Left hindlimb (tissue), 1 donor: ENCODE data around the gene WWC1.

Source experiments
- DNase-seq: peaks from one replicate; pipeline ENCODE4 v3.0.0-alpha.2; 2018

WWC1 gene

DNA sequence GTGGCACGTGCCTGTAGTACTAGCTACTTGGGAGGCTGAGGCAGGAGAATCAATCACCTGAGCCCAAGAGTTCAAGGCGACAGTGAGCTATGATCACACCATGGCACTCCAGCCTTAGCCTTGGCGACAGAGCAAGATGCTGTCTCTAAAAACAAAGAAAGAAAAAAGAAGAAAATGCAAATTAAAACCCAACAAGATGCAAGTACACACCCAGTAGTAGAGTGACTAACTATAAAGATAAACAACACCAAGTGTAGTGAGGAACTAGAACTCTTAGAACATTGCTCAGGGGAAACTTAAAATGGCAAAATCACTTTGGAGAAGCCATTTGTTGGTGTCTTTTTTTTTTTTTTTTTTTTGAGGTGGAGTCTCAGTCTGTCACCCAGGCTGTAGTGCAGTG, 160.1 kb downstream of the WWC1 start:
- DNase-seq, result no peak

- DNase-seq, result no peak
Observed at GRCh38 chr5:168455201-168455600, 163.8 kb downstream of the WWC1 start.

DNA sequence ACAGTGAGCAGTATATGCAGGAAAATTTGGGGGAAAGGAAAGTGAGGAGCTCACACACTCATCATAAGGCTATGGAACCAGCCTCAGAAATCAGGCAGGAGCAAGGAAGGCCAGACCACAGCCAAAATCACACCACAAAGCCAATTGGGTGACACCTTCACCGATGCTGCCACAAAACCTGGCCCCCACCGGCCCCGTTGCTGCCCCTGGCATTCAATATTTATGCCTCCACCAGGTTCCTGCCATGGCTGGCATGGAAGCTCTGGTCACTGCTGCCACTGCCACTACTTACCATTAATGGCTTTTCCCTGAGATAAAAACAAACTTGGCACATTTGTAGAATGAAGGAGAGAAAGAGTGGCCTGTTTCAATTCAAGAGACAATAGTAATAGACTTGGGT, 166.1 kb downstream of the WWC1 start:
- DNase-seq, result no peak

DNA sequence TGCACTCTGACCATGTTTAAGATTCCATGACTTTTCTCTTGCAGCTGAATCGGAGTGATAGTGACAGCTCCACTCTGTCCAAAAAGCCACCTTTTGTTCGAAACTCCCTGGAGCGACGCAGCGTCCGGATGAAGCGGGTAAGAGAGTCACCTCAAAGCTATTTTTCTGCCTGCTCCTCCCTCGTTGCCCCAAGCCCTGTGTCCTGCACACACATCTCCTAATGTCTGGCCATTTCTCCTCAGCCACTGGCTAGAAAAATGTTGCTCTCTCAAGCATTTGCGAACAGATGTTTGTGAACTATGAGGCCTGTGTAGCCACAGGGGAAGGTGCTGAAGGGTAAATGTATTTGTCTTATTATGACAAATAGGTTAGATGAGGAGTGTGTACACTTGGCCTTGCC, 169.2 kb downstream of the WWC1 start:
- DNase-seq, result no peak

- DNase-seq, result no peak
Observed at GRCh38 chr5:168463081-168463480, 171.6 kb downstream of the WWC1 start.

DNA sequence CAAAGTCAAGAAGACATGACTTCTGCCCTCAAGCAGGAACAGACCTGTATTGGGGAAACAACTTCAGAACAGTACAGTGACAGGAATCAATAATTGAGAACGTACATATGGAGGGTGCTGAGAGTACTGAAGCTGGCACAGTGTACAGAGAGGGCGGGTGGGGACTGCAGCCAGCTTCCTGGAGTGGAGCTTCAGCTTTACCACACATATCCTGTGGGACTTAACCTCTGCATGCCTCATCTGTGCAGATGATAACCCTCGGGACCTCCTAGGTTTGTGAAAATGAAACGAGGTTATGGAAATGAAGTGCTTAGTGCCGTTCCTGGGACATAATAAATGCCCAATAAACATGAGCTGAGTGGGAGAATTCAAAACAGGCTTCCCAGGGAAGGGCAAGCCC, 172.8 kb downstream of the WWC1 start:
- DNase-seq, result no peak

GRCh38 chr5:168464641-168465040, 173.2 kb downstream of the WWC1 start:
- no peak for DNase-seq

GRCh38 chr5:168467755-168468330, 176.4 kb downstream of the WWC1 start:
- DNase-seq, result no peak

GRCh38 chr5:168468836-168469235, 177.4 kb downstream of the WWC1 start:
- no peak for DNase-seq

DNA sequence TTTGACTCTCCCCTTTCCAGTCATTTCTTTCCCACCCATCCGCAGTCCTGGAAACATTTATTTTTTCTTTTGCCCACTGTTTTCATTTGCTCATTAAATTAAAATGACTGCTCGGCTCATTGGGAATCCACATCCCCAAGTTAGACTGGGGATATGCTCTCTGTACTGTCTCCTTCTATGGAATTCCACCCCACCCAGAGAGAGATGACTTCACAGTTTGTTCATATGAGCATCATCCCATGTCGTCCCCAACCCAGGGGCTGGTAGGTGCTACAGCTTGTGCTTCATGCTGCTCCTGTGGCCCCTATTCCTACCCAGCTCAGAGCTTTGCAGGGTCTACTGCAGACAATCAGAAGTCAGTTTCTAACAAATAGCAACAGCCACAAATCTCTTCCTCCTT, 178.4 kb downstream of the WWC1 start:
- no peak for DNase-seq

- DNase-seq, result no peak
Observed at GRCh38 chr5:168471785-168472184, 180.3 kb downstream of the WWC1 start.

- DNase-seq, result peak; percentile 48
Observed at GRCh38 chr5:168472329-168472728, 180.9 kb downstream of the WWC1 start.

DNA sequence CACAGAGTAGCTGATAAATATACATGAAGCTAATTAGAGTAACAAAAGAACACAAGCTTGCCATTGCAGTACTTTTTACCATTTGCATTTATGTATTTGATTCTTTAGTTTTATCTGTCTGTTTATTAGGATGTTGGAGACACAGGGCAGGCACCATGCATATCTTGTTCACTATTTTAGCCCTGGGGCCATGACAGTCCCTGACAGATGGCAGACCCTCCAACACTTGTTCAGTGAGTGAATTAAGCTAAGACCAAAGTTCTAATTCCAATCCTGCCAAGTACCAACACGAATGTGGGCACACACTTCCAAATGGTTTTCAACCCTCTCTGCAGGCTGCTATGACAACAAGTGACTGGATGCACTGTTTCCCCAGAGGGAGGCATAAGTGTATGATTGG, 182.9 kb downstream of the WWC1 start:
- DNase-seq, result no peak

DNA sequence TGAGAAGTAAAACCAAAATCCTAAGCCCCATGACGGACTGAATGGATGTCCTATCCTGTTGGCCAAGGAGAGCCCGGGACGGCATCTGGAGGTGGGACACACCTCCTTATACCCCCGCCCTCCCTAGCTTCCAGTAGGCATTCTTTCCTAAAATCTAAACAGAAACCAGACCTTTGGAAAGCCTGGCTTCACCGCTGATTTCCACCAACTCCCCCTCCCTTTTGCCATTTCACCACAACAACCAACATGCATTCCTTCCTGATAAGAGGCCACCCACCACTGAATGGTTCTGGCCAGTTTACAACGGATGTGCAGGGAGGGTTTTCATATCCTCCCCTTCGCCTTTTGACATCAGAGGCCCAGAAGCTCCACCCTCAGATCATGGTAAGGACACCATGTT, 185.6 kb downstream of the WWC1 start:
- no peak for DNase-seq

GRCh38 chr5:168479166-168479565, 187.7 kb downstream of the WWC1 start:
- DNase-seq, result no peak

DNA sequence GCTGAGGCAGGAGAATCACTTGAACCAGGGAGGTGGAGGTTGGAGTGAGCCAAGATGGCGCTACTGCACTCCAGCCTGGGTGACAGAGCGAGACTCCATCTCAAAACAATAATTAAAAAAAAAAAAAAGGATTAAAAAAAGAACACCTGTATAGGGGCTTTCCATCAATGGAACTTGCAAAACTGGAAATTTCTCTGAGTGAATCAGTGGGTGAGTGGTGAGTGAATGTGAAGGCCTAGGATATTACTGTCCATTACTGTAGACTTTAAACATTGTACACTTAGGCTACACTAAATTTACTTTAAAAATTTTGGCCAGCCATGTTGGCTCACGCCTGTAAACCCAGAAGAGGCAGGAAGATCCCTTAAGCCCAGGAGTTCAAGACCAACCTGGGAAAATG, 189.2 kb downstream of the WWC1 start:
- no peak for DNase-seq

DNA sequence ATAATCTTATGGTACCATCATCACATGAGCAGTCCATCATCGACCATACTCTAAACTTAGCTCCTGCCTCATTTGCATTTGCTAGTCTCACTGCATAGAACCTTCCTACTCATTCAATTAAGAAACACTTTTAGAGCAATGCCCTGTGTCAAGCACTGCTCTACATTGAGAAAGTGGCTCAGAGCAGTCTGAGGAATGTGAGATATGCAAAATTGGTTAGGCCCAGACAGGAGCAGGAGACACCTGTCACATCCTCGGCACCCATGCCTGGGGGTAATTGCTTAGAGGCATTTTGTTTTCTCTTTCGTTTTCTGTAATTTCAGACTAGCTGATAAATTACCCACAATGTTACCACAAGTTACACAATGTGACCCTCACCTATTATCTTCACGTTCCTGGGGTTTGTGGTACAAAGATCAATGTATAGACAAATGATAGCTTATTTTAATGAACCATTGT, 189.9 kb downstream of the WWC1 start:
- DNase-seq, result no peak

GRCh38 chr5:168482361-168482760, 190.9 kb downstream of the WWC1 start:
- no peak for DNase-seq

- DNase-seq, result peak; percentile 95
Observed at GRCh38 chr5:168486136-168486879, 194.9 kb downstream of the WWC1 start, which contains the start of gene RARS1. Gene RARS1 (plus strand): TSS chr5:168486471. CDS start chr5:168486499, 28 bp downstream.

DNA sequence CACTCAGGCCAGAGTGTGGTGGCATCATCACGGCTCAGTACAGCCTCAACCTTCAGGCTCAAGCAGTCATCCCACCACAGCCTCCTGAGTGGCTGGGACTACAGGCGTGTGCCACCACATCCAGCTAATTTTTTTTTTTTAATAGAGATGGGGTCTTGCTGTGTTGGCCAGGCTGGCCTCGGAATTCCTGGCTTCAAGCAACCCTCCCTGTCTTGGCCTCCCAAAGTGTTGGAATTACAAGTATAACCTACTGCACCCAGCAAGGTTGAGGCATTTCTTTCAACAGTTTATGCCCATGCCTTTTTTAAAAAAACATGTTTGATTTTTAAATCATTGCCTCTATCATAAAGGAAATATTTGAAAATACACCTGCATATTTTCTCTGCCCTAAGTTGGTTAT, 197.6 kb downstream of the WWC1 start:
- DNase-seq, result no peak

GRCh38 chr5:168494057-168494555, 202.7 kb downstream of the WWC1 start:
- no peak for DNase-seq

- DNase-seq, result no peak
Observed at GRCh38 chr5:168502563-168503237, 211.3 kb downstream of the WWC1 start.

DNA sequence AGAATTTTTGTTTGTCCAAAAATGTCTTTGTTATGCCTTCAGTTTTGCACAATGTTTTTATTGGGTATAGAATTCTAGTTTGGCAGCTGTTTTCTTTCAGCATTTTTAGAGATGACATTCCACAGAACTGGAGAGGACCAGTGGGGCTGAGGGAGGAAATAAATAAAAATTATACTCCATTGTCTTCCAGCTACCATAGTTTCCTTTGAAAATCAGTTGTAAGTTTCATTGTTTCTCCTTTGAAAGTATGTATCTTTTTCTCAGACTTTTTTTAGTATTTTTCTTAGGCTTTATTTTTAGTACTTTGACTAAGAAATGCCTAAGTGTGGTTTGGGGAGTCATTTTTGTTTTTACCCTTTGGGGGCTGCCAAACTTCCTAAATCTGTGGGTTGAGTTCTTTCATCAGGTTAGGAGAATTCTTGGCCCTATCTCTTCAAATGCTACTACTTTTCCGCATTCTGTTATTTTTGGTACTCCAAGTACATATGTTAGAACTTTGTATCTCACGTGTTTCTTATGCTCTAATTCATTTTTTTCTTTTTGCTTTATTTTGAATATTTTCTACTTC, 222.5 kb downstream of the WWC1 start:
- DNase-seq, result no peak
